Erythroblast (primary cell): ENCODE measurements around the gene LYPD6.
"Not testable (repeated sequence)": the region's sequence is repeated elsewhere in the genome, so short reads cannot be mapped to it uniquely, and the experiment has no call there.

ENCODE experiments used
- DNase-seq, 2 experiments: peaks; one replicate each; lab custom pipeline; 2025; lab: John Stamatoyannopoulos, UW
- GATA1 ChIP-seq: IDR thresholded peaks from 2 replicates; pipeline ENCODE4 v1.6.1; 2011; ENCODE audit warnings: low read depth, mild to moderate bottlenecking, control low read depth, low read length, moderate library complexity
- POLR2A ChIP-seq: IDR thresholded peaks from 2 replicates; pipeline ENCODE4 v1.6.1; 2011; ENCODE audit warnings: mild to moderate bottlenecking, low read length

The LYPD6 gene

GRCh38 chr2:149468636-149469035, 138.2 kb downstream of the LYPD6 start:
- TF ChIP-seq POLR2A (no peak), GATA1 (no peak)
- no peak for DNase-seq

- no peak for DNase-seq
- TF ChIP-seq GATA1, result no peak
- no peak for TF ChIP-seq POLR2A
Observed at GRCh38 chr2:149470046-149470445, 139.7 kb downstream of the LYPD6 start.

- TF ChIP-seq GATA1 (no peak), POLR2A (no peak)
- DNase-seq, result no peak
Observed at GRCh38 chr2:149472413-149472812, 142.0 kb downstream of the LYPD6 start.

- no peak for DNase-seq
- TF ChIP-seq POLR2A (no peak), GATA1 (no peak)
Observed at GRCh38 chr2:149473068-149473467, 142.7 kb downstream of the LYPD6 start.

- no peak for DNase-seq
- TF ChIP-seq GATA1 (no peak), POLR2A (no peak)
Observed at GRCh38 chr2:149473521-149473920, 143.1 kb downstream of the LYPD6 start.

GRCh38 chr2:149483004-149483605, 152.7 kb downstream of the LYPD6 start:
- DNase-seq, result no peak

GRCh38 chr2:149486664-149487063, 156.3 kb downstream of the LYPD6 start:
- DNase-seq, result no peak
- TF ChIP-seq GATA1 (no peak), POLR2A (no peak)

More at GRCh38 chr2:149483004-149483605, 152.7 kb downstream of the LYPD6 start:
- TF ChIP-seq POLR2A (no peak), GATA1 (no peak)

- TF ChIP-seq POLR2A (no peak), GATA1 (no peak)
- DNase-seq, result no peak
Observed at GRCh38 chr2:149487189-149487588, 156.8 kb downstream of the LYPD6 start.

GRCh38 chr2:149488706-149489440, 158.5 kb downstream of the LYPD6 start:
- no peak for DNase-seq
- no peak for TF ChIP-seq POLR2A
- TF ChIP-seq GATA1, result no peak

GRCh38 chr2:149489452-149489851, 159.1 kb downstream of the LYPD6 start:
- TF ChIP-seq POLR2A, result no peak
- TF ChIP-seq GATA1, result no peak
- DNase-seq, result no peak

- DNase-seq, result no peak
- TF ChIP-seq POLR2A, result no peak
- no peak for TF ChIP-seq GATA1
Observed at GRCh38 chr2:149490296-149490695, 159.9 kb downstream of the LYPD6 start.

- DNase-seq, result no peak
- TF ChIP-seq POLR2A, result no peak
- TF ChIP-seq GATA1, result no peak
Observed at GRCh38 chr2:149492923-149493322, 162.5 kb downstream of the LYPD6 start.

GRCh38 chr2:149499204-149499603, 168.8 kb downstream of the LYPD6 start:
- DNase-seq, result not testable (repeated sequence)

GRCh38 chr2:149506808-149507207, 176.4 kb downstream of the LYPD6 start:
- not testable (repeated sequence) for DNase-seq

- no peak for DNase-seq
- TF ChIP-seq GATA1 (no peak), POLR2A (no peak)
Observed at GRCh38 chr2:149507974-149508373, 177.6 kb downstream of the LYPD6 start.

- TF ChIP-seq GATA1, result no peak
- no peak for TF ChIP-seq POLR2A
- DNase-seq, result no peak
Observed at GRCh38 chr2:149513461-149513860, 183.1 kb downstream of the LYPD6 start.
